Measurements from ENCODE around the gene POLR1B. TPM values are rescaled to one million over a fixed set of nuclear protein-coding genes. Genes with fewer than 3 reads are reported as not detected.

POLR1B gene
- total RNA-seq, 1 donor from 2014 or later, result 20.1 TPM

GRCh38 chr2:112542984-112543661 is 858 bp downstream of the POLR1B start:
- peaks cover 3% of the 10 kb centered on the region for H3K27me3 Mint-ChIP-seq (ENCODE audit: insufficient read depth, low read depth)
- peaks cover 8% of the 10 kb centered on the region for H3K36me3 Mint-ChIP-seq
- H3K27ac Mint-ChIP-seq, result no peak overlapping the region
- peak overlapping the region; percentile 97 for H2AFZ ChIP-seq (replicated peaks)
- H3K9me3 Mint-ChIP-seq, result no peaks in the 10 kb centered on the region
- no peaks in the 10 kb centered on the region for H3F3A ChIP-seq (ENCODE audit: low read depth)
- peak; percentile 48 for DNase-seq (ENCODE audit: low spot score)
- peaks cover 8% of the 10 kb centered on the region for H3K4me1 ChIP-seq
- no peaks in the 10 kb centered on the region for H3K36me3 ChIP-seq
- peak overlapping the region; percentile 69 for H3K4me3 ChIP-seq
- H3K27me3 ChIP-seq, result no peaks in the 10 kb centered on the region
- H3K27ac ChIP-seq, result no peak overlapping the region
- TF ChIP-seq CTCF (IDR thresholded peaks at IDR 0.05), result no peak
- no peak for TF ChIP-seq EZH2phosphoT487 (IDR thresholded peaks at IDR 0.05)
- TF ChIP-seq EZH2 (IDR thresholded peaks at IDR 0.05), result no peak
- H3K9ac ChIP-seq, result peak overlapping the region; percentile 10
- H3K9me3 ChIP-seq (ENCODE audit: low read depth), result no peaks in the 10 kb centered on the region
- peaks cover 21% of the 10 kb centered on the region for H4K20me1 ChIP-seq (ENCODE audit: low read depth)
- H3K79me2 ChIP-seq (ENCODE audit: low read depth), result peaks cover 47% of the 10 kb centered on the region
- peaks cover 6% of the 10 kb centered on the region for H3K4me1 Mint-ChIP-seq
- H3K4me2 ChIP-seq, result peak overlapping the region; percentile 95
- no peak overlapping the region for H3K4me3 Mint-ChIP-seq

- Mint-ChIP-seq H3K36me3 (peaks cover 25% of the 10 kb centered on the region), H3K27ac (no peak overlapping the region), H3K4me1 (no peaks in the 10 kb centered on the region), H3K4me3 (no peak overlapping the region), H3K9me3 (no peaks in the 10 kb centered on the region), H3K27me3 (ENCODE audit: insufficient read depth, low read depth) (no peaks in the 10 kb centered on the region)
- Histone ChIP-seq H4K20me1 (ENCODE audit: low read depth) (peaks cover 21% of the 10 kb centered on the region), H3K9me3 (ENCODE audit: low read depth) (no peaks in the 10 kb centered on the region), H3K9ac (no peak overlapping the region), H3F3A (ENCODE audit: low read depth) (no peaks in the 10 kb centered on the region), H3K4me2 (no peak overlapping the region), H3K36me3 (peaks cover 4% of the 10 kb centered on the region), H3K4me3 (no peak overlapping the region), H3K27me3 (no peaks in the 10 kb centered on the region), H2AFZ (replicated peaks) (no peak overlapping the region), H3K27ac (no peak overlapping the region), H3K79me2 (ENCODE audit: low read depth) (peaks cover 46% of the 10 kb centered on the region), H3K4me1 (peaks cover 8% of the 10 kb centered on the region)
- no peak for DNase-seq (ENCODE audit: low spot score)
- TF ChIP-seq CTCF (IDR thresholded peaks at IDR 0.05), result no peak
- no peak for TF ChIP-seq EZH2phosphoT487 (IDR thresholded peaks at IDR 0.05)
- TF ChIP-seq EZH2 (IDR thresholded peaks at IDR 0.05), result no peak
Observed at GRCh38 chr2:112547333-112547732, 5.1 kb downstream of the POLR1B start.

- no peaks in the 10 kb centered on the region for H3K4me1 ChIP-seq
- peaks cover 5% of the 10 kb centered on the region for H4K20me1 ChIP-seq (ENCODE audit: low read depth)
- H3K4me3 ChIP-seq, result no peak overlapping the region
- Mint-ChIP-seq H3K27ac (no peak overlapping the region), H3K27me3 (ENCODE audit: insufficient read depth, low read depth) (no peaks in the 10 kb centered on the region), H3K4me1 (no peaks in the 10 kb centered on the region), H3K4me3 (no peak overlapping the region), H3K9me3 (no peaks in the 10 kb centered on the region), H3K36me3 (peaks cover 33% of the 10 kb centered on the region)
- H3K79me2 ChIP-seq (ENCODE audit: low read depth), result peaks cover 30% of the 10 kb centered on the region
- H3K27me3 ChIP-seq, result no peaks in the 10 kb centered on the region
- H3K36me3 ChIP-seq, result peaks cover 4% of the 10 kb centered on the region
- no peaks in the 10 kb centered on the region for H3K9me3 ChIP-seq (ENCODE audit: low read depth)
- DNase-seq (ENCODE audit: low spot score), result no peak
- no peaks in the 10 kb centered on the region for H3F3A ChIP-seq (ENCODE audit: low read depth)
- H3K27ac ChIP-seq, result no peak overlapping the region
- H3K9ac ChIP-seq, result no peak overlapping the region
- TF ChIP-seq EZH2 (IDR thresholded peaks at IDR 0.05) (no peak), CTCF (IDR thresholded peaks at IDR 0.05) (no peak), EZH2phosphoT487 (IDR thresholded peaks at IDR 0.05) (no peak)
- no peak overlapping the region for H3K4me2 ChIP-seq
- no peak overlapping the region for H2AFZ ChIP-seq (replicated peaks)
Observed at GRCh38 chr2:112548980-112549379, 6.7 kb downstream of the POLR1B start.
